HG03575 (cell line): ENCODE data around the gene MITF.

Source experiments
- ATAC-seq: cut with Tn5 transposase; IDR thresholded peaks from one replicate; pipeline ENCODE4 v1.9.1; 2021; ENCODE audit not compliant: unreplicated experiment, insufficient number of reproducible peaks, low FRiP score; ENCODE audit errors: extremely low read depth

MITF gene

GRCh38 chr3:69739204-69740102 lies at the start of gene MITF:
MITF (plus strand) TSS chr3:69739464; CDS start chr3:69739598, 134 bp downstream.
- peak; percentile 81 for ATAC-seq

DNA sequence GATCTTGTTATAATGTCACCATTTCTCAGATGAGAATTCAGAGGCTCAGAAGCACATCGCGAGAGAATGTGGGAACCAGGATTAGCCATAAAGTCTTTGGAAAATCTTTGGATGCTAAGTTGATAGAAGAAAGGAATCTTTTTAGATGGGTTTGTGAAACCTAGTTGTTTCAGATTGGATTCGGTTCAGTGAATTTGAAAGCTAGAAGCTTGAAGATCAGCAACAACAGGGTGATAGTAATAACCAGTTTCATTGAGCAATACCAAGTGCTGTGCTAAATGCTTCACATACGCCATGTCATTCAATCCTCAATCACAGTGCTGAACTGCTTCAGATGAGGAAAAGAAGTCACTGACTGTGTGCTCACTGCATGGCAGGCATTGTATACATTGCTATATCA lies 47.4 kb upstream of the MITF start:
- no peak for ATAC-seq

DNA sequence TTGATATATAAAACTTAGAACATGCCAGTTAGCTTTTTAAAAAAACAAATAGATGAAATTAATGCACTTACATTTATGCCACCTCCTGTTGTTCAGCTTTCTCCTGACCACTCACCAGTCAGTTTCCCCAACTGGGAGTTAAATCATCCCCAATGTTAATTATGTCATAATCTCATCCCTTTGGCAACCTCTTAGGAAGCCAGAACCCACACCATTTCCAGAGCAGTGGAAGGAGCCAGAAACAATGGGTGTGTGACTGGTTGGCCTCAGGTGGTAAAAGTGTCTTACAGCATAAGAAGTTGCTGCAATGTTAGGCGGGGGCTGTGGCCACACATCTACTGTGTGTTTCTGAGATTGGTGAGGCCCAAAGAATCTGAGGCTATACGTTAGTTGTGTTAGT lies 46.5 kb upstream of the MITF start:
- no peak for ATAC-seq

- ATAC-seq, result no peak
These were observed 43.8 kb upstream of the MITF start for GRCh38 chr3:69695443-69695842.

DNA sequence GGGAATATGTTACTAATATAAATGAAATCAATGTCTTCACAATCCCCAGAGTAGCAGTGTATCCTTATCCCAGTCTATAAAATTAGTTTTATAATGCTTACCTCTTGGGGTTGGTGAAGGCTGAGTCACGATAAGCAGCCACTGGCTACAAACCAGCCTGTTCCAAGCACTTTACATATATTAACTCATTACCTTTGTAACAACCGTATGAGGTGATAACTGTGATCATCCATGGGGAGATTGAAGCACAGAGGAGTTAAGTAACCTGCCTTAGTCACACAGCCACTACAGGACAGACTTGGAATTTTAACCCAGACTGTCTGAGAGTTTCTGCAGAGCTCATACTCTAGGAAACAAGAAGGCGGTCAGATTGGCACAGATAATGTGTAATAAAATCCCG lies 43.3 kb upstream of the MITF start:
- no peak for ATAC-seq

GRCh38 chr3:69696367-69696766 lies 42.9 kb upstream of the MITF start:
- ATAC-seq, result no peak

DNA sequence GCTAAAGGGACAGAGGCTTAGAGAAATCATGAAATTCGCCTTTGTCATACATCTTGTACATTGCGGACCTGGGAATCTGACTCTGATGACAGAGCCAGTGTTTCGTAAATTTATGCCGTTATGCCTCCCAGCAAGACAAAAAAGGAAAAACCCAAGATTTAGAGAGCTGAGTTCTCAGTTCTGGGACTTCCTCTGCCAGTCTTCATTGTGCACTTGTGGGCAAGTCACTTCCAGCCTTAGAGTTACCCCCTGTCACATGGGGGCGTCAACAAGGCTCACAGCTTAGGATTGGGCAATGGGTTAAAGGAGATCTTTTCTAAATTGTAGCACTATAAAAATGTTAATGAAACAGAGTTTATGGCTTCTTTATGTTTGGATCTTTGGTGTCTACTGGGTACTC lies 41.9 kb upstream of the MITF start:
- no peak for ATAC-seq

DNA sequence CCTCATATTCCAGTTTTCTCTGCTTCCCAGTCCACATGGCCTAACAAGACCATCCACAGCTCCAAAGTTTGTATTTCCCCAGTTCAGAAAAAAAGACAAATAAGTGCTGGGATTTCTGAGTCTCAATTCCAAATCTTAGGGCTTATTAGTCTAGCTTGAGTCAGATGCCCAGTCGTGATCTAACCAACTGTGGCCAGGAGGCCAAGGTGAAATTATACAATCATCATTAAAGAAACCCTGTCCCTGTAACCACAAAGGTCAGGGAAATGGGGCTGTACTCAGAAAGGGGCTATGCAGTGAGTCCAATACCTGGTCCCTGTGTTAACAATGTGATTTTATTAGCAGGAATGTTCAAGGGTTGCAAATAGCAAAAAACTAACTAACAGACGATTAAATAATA lies 40.5 kb upstream of the MITF start:
- no peak for ATAC-seq

GRCh38 chr3:69699183-69699582 lies 40.1 kb upstream of the MITF start:
- ATAC-seq, result no peak

GRCh38 chr3:69700949-69701348 lies 38.3 kb upstream of the MITF start:
- no peak for ATAC-seq

DNA sequence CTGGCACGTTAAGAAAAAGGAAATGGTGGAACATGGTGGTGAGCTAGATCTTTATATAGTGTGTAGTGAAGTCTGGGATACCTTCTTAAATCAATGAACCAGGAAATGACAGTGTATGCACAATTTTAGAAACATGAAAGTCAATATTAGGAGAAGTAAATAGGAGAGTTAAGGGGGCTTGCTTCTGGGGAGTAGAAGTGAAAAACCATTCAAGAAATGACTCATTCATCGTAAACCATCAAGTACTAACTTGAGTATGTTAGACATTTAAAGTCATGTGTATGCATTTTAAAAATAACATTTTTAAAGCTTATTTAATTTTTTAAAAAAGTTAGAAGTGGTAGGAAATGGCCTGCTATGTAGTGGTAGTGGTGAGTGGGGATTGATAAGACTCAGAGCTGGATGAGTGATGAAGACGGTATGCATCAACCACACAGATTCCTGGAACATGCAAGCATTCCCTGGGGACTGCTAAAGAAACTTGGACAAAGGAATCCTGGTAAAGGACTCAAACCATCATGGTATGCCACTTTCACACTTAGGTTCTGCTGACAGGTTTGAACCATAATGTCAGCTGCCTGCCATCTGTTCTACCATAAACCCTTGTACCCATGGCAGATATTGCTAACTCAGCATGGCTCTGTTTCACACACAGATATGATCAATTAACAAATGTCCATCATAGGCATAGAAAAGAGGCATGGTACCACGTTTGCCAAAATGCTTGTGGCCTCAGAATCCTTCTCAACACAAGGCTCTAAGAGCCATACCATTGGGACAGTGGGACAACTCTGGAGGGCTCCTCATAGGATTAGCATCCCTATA lies 28.9 kb upstream of the MITF start:
- ATAC-seq, result no peak

DNA sequence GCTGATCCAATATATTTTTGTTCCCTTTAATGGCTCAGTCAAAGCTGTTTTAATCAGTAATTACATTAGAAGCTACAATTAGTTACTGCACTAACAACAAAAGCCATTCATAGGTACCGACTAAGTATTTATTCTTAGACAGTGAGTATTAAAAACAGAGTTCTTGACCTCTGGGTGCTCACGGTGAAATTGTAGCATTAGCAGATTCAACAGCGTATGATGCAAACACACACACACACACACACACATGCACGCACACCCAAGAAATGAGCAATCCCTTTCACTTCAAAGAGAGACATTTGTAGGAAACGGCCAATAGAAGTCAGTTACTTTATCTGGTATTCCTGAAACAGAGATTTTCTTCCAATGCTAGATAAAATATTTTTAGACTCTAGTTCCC lies 27.0 kb upstream of the MITF start:
- no peak for ATAC-seq

GRCh38 chr3:69712933-69713332 lies 26.3 kb upstream of the MITF start:
- ATAC-seq, result no peak

GRCh38 chr3:69715204-69715603 lies 24.1 kb upstream of the MITF start:
- no peak for ATAC-seq

- no peak for ATAC-seq
These were observed 23.1 kb upstream of the MITF start for GRCh38 chr3:69716119-69716518.

DNA sequence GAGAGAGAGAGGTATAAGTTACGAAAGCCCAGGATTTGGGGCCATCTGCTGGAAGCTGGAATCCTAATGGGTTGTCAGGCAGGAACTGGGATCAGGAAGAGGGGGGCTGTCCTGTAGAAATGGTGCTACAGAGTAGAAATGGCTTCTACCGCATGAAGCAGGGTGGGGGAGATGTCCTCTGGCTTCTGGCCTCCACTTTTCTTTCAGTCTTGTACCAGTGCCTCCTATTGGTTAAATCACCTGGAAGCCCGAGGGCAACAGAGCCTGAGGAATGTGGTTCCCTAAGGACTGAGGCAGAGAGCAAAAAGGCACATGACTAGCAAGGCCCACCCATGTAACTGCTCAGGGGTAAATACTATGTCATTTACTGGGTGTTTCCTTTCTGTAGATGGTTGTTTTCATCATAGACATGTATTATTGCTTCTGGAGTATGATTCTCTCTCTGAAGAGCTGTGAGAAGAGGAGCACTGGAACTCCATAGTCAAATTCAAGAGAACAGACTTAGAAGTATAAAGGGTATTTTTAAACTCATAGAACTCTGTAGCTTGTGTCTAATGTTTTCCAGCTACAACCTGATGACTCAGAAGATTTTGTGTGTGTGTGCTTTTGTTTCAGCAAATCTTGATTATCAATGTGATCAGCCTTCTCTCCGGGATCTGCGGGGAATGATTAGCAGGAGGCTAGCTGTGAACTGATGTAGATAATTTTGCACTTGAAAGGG lies 20.2 kb upstream of the MITF start:
- no peak for ATAC-seq

DNA sequence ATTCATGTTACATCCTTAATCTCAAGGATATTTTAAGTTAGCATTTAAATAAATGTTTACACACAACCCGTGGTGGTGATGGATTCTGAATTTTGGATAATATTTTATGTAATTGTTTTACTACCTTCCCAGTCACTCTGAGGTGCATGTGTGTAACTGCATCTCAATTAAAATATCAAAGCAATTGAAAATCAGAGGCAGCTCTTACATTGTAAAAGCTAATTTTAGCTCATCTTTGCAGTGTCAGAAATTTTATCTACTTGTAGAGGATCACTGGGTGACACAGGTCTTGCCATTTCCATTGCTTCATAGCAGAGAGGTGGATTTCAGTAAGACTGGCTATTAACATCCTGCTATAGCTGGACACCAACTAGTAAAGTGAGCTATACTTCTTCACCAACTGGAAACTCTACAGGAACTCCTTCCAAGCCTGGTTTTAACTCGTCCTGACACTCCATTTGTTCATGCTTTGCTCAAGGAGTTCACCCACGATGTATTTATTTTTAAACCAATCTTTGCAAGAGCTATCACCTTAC lies 19.6 kb upstream of the MITF start:
- ATAC-seq, result no peak

- no peak for ATAC-seq
These were observed 18.4 kb upstream of the MITF start for GRCh38 chr3:69720824-69721223.

GRCh38 chr3:69723389-69723788 lies 15.9 kb upstream of the MITF start:
- no peak for ATAC-seq
